GM19035 (cell line): ENCODE results near the gene CTNNA2.

Experiments
- ATAC-seq: cut with Tn5 transposase; IDR thresholded peaks from one replicate; pipeline ENCODE4 v1.9.1; 2021; ENCODE audit not compliant: unreplicated experiment

Gene CTNNA2

DNA sequence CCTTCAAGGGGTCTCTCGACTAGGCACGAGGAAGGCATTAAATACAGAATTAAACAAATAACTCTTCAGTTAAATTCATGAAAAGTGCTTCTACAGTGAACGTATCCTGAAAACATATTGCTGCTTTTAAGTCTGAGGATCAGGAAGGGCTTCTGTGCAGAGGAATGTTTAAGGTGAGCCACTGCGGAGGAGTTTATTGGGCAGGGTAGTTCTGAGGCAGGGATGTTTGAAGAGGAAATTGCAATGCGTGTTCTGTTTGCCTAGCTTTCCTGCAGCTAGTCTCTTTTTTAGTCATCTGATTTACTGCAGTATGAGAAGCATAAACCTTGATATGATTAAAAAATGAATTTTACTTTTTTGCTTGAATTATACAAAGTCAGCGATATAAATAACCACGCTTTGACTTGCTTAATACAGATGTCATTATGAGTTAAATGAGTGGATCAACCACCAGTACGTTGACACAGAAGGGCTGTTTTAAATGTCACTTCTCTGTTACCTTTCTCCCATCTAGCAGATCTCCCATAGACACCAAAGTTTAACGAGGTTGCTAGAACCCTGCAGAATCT lies 98.7 kb downstream of the CTNNA2 start:
- ATAC-seq = no peak

DNA sequence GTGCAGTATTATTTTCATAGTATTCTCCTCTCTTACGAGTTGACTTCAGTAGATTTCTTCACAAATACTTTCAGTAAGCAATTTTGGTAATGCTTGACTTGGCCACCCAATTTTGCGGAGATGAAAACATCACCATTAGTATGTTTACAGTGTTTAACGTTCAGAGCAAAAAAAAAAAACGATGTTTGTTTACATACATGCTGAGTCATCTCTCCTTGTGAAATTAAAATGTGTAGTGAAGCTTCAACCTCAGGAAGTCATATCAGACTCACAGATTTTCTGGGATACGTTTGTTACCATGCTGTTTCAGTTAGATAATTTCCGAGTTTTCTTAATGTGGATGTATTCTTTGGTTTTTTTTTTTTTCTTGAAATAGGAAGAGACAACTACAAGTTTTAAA lies 100.1 kb downstream of the CTNNA2 start:
- ATAC-seq = no peak

DNA sequence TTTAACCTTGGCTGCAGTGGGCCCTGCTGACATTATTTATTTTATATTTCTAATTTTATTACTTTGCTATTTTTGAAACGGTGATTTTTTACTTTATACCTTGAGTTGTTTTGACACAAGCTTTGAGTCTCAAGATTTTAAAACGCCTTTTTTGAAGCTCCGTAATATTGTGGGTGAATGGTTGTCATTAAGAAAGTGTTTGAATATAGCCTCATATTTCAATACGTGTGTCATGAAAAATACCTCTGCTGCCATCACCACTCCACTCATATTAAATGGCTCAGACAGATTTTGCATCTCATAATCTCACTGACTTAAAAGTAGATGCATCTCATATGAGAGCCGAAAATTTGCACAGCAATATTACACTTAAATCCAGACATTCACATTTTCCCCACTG lies 106.6 kb downstream of the CTNNA2 start:
- no peak for ATAC-seq

DNA sequence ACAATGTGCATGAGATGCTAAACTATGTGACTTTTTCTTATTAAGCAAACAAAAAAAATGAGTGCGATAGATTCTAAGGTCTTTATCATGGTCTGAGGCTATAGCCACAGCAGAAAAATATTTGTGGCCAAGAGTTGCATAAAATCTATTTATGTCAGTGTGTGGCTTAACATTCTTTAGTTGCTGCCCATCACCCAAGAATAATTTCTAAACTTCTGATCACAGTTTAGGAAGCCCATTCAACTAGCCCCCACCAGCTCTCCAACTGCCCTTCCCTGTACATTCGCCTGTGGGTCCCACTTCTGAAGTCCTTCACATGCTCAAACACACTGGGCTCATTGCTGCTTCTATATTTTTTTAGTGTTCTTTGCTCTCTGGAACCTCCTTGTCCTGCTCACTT lies 107.1 kb downstream of the CTNNA2 start:
- ATAC-seq = no peak

DNA sequence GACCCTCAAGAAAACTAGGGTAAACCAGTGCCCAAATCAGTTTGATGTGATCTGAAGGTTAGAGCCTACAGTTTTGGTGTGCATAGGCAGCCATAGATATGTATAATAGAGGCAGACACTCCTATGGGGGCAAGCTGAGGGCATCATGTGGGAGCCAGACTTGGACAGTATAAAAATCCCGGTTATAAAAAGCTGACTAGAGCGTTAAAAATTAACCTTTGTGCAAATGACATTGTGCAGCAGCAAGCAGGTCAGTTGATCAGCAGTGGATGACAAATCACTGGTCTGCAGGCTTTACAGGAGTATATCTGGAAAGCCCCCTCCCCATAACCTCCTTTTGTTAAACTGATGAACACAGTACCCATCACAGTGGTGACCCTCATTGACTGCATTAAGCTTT lies 107.8 kb downstream of the CTNNA2 start:
- ATAC-seq = no peak

DNA sequence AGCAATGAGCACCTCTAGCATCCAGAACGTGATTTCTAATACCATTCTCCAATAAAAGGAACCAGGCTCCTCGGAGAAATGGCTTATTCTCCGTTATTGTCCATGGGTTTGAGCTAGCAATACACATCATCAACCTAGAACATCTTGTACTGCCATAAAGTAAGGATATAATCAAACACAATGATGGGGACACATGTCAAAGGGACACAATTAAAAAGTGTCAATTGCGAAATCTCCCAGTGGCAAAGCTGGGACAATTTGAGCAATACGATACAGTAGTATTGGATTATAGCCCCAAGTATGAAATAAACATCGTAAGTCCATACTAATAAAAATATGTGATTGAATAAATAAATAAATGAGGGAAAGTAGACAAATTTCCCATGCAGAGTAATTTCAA lies 108.4 kb downstream of the CTNNA2 start:
- no peak for ATAC-seq

DNA sequence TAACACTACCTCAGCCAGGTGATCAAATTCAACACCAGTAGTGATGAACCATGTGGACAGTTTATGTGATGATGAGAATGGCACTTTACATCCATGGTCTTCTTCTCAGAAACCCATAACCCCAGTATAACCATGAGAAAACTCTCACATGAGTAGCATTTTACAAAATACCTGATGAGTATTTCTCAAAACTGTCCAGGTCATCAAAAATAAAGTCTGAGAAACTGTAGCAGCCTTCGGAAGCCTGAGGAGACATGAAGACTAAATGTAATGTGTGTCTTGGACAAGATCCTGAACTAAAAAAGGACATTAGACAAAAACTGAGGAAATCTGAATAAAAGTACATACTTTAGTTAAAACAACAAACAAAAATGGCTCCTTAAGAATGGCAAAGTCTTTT lies 108.9 kb downstream of the CTNNA2 start:
- ATAC-seq = no peak

DNA sequence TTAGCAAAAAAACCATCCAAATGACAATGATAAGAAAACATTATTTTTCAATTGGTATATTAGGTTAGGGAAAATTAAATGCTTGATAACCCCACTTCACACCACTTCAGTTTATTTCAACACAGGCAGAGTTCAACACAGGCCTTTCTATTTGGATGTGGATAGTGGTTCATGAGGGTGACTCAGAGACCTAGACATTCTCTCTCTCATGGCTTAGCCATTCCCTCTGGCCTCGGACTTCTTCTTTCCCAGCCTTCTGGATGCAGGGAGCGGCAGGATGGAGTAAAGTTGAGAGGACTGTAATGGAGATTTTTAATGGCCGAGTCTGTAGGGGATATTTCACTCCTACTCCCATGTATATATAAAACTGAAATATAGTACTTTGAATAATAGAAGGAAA lies 109.7 kb downstream of the CTNNA2 start:
- ATAC-seq = no peak

DNA sequence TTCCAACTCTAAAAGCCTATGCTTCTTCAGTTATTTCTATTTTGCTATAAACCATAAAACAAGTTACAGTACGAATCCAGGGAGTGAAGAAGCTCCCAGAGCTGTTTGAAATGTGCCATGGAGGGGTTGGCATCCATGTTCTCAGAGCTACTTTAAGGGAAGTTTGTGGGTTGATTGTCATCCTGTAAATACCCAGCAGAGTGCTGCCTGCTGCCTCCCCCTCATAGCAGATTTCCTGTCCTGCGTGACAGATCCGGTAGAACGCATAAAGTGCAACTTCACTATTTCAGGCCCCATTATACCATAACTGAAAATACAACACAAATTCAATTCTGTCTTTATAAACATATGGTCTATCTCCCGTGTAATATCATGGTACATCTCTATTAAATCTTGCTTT lies 114.4 kb downstream of the CTNNA2 start:
- ATAC-seq = no peak

DNA sequence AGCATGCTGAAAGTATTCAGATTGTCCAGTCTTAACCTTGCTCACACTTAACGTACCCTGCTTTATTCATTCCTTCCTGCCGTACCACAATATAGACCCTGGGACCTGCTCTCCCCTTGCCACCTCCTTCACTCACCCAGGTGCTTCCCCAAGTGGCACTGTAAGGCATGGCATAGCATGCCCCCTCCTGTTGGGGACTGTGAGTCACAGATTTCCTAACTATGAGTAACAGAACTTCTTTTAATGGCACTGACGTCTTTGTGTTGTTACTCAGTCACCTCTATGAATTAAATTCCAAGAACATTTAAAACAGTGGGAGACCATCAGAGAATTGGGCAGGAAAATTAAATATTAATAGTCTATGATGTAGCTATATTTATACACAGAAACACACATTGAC lies 117.2 kb downstream of the CTNNA2 start:
- no peak for ATAC-seq

DNA sequence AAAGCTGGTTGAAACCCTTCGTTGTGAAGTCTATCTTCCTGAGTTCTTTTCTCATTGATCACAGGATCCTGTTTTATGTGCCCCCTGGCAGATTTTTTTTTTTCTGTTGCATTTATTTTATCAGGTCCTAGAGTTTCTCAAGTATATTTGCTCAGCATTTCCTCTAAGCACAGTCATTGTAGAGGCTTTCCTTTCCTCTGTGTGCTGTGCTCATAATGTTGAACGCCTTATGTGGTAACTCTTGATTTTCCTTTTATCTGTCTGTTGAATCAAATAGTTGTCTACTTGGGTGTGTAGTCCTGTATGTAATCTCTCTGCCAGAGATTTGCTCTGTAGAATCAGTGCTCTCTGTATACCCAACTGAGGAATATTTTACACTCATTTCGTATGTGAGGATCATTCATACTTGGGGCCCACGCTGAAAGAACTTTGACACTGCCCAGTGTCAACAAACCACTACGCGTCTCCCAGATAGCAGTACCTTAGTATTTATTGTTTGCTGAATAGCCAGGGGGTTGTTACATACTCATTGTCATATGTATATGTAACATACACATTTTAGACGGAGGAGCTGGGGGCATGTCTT lies 118.2 kb downstream of the CTNNA2 start:
- no peak for ATAC-seq

DNA sequence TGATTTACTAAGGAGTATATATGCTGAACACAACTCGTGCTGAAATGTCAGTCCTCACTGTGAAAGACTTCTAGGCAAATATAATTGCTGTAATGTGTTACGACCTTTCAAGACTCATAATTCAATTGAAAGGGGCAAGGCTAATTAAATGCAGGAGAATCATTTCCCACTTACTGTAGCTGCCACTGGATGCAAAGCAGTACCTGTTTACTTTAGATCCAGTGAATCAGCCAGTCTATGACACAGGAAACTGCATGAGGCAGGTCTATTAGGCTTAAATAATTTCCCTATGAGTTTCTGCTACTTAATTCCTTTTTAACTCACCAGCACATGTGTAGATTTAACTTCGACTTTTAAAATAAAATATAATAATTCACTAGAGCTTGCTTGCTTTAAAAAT lies 125.6 kb downstream of the CTNNA2 start:
- no peak for ATAC-seq

DNA sequence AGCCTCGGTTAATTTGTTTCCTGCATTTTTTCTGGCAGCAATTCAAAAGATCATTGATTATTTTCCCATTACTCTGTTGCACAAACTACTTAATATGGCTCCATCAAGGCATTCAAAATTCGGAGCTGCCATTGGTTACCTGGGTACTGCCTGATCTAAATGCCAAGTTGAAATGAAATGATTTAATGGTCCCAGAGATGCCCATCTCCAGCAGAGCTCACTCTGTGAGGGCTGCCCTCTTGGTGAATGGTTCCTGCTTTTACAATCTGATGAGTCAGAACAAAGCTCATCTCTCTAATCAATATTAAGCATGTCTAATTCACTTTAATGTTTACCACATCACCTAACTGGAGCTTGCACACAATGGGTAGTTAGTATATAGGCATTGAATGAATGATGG lies 126.1 kb downstream of the CTNNA2 start:
- no peak for ATAC-seq

DNA sequence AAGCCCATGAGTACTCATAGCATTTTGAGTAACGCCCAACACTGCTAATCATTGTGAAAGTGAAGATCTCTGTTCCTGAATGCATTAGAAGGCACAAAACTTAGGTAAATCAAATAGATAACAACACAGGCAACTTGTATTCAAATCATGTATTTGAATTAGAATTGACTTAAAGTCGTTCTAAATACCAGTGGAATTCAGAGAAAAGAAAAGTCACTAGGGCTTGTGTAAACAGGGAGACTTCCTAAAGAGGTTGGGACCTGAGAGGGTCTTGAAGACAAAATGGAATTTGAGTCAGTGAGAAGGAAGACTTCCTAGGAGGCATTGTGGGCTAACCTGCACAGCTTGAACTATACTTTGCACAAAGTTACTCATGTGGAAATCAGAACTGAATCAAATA lies 127.2 kb downstream of the CTNNA2 start:
- no peak for ATAC-seq

DNA sequence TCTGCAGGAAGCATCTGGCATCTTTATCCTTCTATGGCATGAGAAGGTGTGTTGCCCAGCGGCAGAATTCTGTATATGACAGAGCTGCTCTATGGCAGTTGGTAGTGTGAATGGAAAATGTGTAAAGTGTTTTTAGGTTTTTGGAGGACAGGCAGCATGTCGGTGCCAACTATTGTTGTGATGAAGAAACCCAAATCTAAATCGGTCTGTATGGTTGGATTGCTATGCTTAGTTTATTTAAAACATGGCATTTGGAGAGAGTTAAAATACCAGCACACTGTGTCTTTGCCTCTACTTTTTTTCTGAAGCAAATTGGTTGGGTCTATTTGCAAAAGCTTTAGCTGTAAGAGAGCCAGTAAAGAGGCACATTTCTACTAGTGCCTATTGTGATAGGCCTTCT lies 136.7 kb downstream of the CTNNA2 start:
- no peak for ATAC-seq

DNA sequence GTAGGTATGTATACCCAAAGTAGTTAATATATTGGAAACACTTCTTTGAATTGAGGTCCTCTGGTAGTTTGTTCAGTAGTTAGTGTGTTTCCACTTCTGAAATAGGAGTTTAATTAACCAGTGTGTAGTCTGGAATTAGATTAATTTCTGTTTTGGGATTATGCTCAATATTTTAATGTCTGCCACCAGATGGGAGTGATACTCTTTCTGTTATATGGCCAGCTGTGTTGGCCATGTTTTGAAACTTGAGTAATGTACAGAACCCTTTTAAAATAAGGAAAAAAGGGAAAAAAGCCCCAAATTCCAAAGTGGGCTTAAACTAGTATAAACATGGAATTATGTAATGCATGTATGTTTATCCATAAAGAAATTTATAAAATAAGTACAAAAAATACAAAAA lies 147.7 kb downstream of the CTNNA2 start:
- ATAC-seq = no peak

DNA sequence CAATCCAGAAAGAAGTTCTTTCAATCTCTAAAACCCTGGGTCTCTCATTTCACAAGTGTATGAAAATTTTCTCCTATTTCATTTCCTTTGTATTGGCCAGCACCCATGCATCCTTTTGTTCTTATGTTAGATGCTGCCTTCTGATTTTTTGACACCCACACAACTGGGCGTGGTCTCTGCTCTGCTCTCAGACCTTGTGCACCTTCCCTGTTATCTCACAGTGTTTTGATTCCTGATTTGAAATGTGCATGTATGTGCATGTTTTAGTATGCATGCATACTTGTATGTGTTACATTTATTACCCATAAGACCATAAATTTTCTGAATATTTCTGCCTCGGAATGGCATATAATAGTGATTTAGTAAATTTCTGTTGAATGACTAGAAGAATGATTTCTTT lies 152.2 kb downstream of the CTNNA2 start:
- ATAC-seq = no peak

DNA sequence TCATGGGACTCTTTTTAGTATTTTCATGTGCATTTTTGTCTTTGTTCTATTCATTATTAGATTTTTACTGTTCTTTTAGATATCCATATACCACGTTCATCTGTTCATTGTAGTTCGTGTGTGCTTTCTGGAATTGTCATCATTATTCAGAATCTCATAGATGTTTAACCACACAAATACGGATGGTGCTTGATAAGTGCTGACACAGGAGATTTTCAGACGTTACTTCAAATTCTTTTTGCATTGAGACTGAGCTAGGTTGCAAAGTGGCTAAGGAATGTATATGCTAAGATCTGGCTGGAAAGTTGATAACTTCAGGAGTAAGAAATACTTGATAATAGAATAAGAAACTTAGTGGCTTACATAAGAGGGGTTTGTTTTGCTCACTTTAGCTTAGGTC lies 153.6 kb downstream of the CTNNA2 start:
- no peak for ATAC-seq

DNA sequence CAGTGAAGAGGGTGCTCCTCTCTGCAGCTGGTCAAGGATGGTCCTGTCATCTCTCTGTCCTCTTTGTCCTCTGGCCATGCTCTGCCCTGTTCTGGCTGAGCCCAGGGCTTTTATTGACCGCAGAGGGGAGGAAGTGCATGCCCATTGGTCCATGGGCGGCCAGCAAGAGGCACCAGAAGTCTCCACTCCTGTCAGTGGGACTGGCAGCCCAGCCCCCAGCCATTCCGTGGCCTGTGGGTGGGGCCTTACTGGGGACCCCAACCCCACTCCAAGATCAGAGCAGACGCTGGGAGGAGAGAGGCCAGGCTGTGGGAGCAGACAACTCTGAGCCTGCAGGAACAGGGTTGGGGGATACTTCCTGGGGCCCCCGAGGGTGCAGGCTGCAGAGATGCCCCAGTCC lies 156.9 kb downstream of the CTNNA2 start:
- ATAC-seq = no peak

DNA sequence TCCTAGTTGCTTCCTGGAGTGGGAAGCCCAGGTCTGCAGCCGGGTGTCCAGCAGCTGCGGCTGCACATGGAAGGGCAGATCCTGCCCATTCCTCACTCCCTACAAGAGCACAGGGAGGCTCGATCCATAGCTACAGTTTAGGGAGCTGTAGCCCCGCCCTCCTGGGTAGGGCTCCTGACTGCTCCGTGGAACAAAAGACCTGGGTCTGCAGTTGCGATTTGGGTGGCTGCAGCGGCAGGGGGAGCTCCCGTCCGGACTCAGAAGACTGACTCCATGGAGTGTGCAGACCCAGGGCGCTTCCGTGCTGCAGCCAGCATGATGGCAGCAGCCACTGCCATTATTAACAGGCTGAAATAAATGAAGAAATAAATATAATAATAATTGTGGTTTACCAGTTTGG lies 157.3 kb downstream of the CTNNA2 start:
- ATAC-seq = no peak

DNA sequence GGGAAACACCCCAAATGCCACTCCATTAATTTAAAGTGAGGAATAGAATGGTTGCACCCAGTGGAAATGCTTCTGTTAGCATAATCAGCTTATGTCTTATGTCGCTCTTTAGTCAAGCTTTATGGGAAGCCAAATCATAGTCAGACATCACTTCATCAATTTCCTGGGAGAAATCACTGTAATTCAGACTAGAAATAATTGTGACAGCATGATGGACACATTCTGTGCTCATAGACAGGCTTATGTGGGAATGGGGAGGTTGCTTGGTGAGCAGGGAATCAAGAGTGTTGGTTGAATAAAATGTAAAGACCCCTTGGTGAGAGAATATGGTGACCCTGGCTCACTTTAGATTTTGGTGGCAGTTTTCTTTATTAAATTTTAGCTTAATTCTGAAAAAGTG lies 174.0 kb downstream of the CTNNA2 start:
- ATAC-seq = no peak

DNA sequence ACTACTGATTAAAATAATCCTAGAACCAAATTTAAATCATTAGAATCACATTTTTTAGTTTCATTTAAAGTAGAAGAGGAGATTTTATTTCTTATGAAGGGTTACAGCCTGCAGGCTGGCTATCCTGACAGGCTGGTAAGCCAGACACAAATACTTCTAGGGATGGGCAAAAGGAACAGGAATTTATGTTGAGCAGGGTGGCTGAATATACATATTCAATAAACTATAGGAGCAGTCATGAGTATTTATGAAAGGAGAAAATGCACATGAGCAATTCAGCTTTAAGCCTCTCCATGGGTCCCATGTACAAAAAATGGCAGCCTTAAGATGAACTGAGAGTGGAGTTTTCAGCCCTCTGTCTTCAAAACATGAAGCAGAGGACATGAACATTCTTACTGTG lies 182.4 kb downstream of the CTNNA2 start:
- ATAC-seq = no peak

DNA sequence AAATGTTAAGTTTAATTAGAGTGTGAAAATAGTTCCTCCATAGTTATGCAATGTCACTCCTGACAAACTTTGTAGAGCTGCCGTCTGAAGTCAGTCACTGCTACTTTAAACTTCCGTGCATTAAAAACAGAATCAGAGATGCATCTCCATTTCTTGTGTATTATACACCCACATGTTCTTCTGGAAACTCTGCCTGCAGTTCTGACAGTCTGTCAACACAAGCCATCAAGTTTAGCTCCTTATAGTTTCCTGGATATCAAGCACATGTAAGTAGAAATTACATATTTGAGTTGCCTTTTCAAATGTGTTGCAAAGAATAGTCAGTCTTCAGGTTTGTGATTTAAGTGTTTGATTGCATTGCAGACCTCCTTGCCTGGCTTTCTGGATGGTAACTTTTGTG lies 184.3 kb downstream of the CTNNA2 start:
- ATAC-seq = no peak

DNA sequence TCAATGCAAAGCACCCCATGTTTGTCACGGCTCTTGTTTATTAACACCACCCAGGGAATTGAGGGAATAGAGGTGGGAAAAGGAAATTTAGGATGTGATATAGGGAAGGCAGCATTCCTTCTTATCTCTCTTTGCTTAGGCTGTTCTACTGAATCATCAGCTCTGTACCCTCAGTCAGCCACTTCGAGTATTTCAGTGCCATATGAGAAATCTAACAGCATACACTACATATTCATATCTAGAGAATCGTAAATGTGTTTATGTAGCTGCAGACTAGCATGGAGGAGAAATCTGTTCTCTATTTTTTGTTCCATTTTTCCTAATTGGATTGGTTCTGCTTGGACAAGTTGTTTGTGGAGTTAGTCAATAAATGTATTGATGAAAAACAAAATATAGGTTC lies 187.8 kb downstream of the CTNNA2 start:
- ATAC-seq = no peak
